B cell (primary cell): ENCODE measurements around the gene SLC6A20. TPM values are rescaled to one million over a fixed set of nuclear protein-coding genes. Genes with fewer than 3 reads are reported as not detected.

Experiments used
- ATAC-seq: fragments of 200-7000 bp; cut with Tn5 transposase; one replicate; pipeline ENCODE4 v1.10.0; 2021; ENCODE audit warnings: low read depth, mild to moderate bottlenecking, moderate number of reproducible peaks, moderate library complexity
- CTCF ChIA-PET: fragments of 350-600 bp; sonication (Branson Sonifier 250); formaldehyde crosslinking; loops from one replicate; lab custom pipeline; 2021; ENCODE audit warnings: antibody characterized with exemption, inconsistent platforms; lab: Charles Lee
- POLR2A ChIA-PET: fragments of 350-600 bp; sonication (Branson Sonifier 250); formaldehyde crosslinking; loops from one replicate; lab custom pipeline; 2021; ENCODE audit warnings: antibody characterized with exemption; lab: Charles Lee
- DNase-seq: peaks from one replicate; pipeline ENCODE4 v3.0.0; 2013
- H2AFZ ChIP-seq: 2 replicates; pipeline ENCODE4 v1.6.1; 2012; ENCODE audit warnings: mild to moderate bottlenecking, low read depth, low read length; ENCODE audit not compliant: insufficient read depth, poor library complexity, severe bottlenecking
- H3K27ac ChIP-seq, 2 donors: 1 replicate in 1 of 2; 2 replicates in 1 of 2; pipeline ENCODE4 v1.5.1; 2012 to 2013; ENCODE audit warnings: low read length in 2 of 2, mild to moderate bottlenecking in 2 of 2, moderate library complexity in 1 of 2
- H3K27me3 ChIP-seq, 4 experiments: fragments of 200-600 bp in 1 of 4; sonication (generic) in 1 of 4; replicated peaks in 1 of 4; 1 replicate in 2 of 4; 2 replicates in 2 of 4; pipeline versions ENCODE4 v1.6.1 to v1.7.0; 2013 to 2016; ENCODE audit warnings: low read length in 3 of 4, mild to moderate bottlenecking in 2 of 4, mixed read lengths in 1 of 4, moderate library complexity in 1 of 4; ENCODE audit not compliant: insufficient read depth in 4 of 4, control insufficient read depth in 3 of 4; ENCODE audit errors: control extremely low read depth in 1 of 4
- H3K36me3 ChIP-seq, 2 experiments: replicated peaks in 1 of 2; 1 replicate in 1 of 2; 2 replicates in 1 of 2; pipeline versions ENCODE4 v1.6.1 to v1.7.1; 2013; ENCODE audit warnings: low read length in 1 of 2; ENCODE audit not compliant: insufficient read depth in 2 of 2, control insufficient read depth in 1 of 2; ENCODE audit errors: control extremely low read depth in 1 of 2, extremely low read depth in 1 of 2
- H3K4me1 ChIP-seq, 2 donors: fragments of 200-600 bp in 1 of 2; sonication (generic) in 1 of 2; 1 replicate in 1 of 2; 2 replicates in 1 of 2; pipeline versions ENCODE4 v1.5.1 to v1.6.1; 2013 to 2017; ENCODE audit warnings: low read length in 2 of 2; ENCODE audit not compliant: control insufficient read depth in 2 of 2, insufficient read depth in 2 of 2
- H3K4me2 ChIP-seq: replicated peaks from 2 replicates; pipeline ENCODE3; 2012; ENCODE audit warnings: mild to moderate bottlenecking, low read depth, low read length; ENCODE audit not compliant: poor library complexity, severe bottlenecking
- H3K4me3 ChIP-seq, 5 experiments: fragments of 200-600 bp in 1 of 5; sonication (generic) in 1 of 5; 1 replicate in 3 of 5; 2 replicates in 2 of 5; pipeline versions ENCODE4 v1.5.1 to v1.7.0; 2011 to 2016; ENCODE audit warnings: low read length in 4 of 5, mild to moderate bottlenecking in 4 of 5, low read depth in 2 of 5, control low read depth in 1 of 5, moderate library complexity in 1 of 5; ENCODE audit not compliant: insufficient read depth in 1 of 5; ENCODE audit errors: control extremely low read depth in 1 of 5, extremely low read depth in 1 of 5
- H3K79me2 ChIP-seq: fragments of 200-600 bp; sonication (generic); one replicate; pipeline ENCODE4 v1.6.0; 2016; ENCODE audit warnings: low read length; ENCODE audit not compliant: control insufficient read depth, insufficient read depth
- H3K9ac ChIP-seq: fragments of 200-600 bp; sonication (generic); 2 replicates; pipeline ENCODE4 v1.6.1; 2017; ENCODE audit warnings: mild to moderate bottlenecking, low read length, moderate library complexity
- H3K9me3 ChIP-seq, 3 donors: one replicate each; pipeline versions ENCODE4 v1.6.1 to v1.7.1; 2013; ENCODE audit warnings: low read length in 2 of 3; ENCODE audit not compliant: control insufficient read depth in 2 of 3, insufficient read depth in 1 of 3; ENCODE audit errors: control extremely low read depth in 1 of 3
- H4K20me1 ChIP-seq: 2 replicates; pipeline ENCODE4 v1.6.0; 2012; ENCODE audit warnings: mild to moderate bottlenecking, low read length; ENCODE audit not compliant: insufficient read depth, control insufficient read depth, poor library complexity, severe bottlenecking
- H3K27ac Mint-ChIP-seq: one replicate; pipeline ENCODE4 v1.8.0; 2021; ENCODE audit warnings: mixed read lengths
- H3K27me3 Mint-ChIP-seq: one replicate; pipeline ENCODE4 v1.8.0; 2021; ENCODE audit warnings: mixed read lengths
- H3K4me1 Mint-ChIP-seq: one replicate; pipeline ENCODE4 v1.8.0; 2021; ENCODE audit warnings: mixed read lengths
- H3K4me3 Mint-ChIP-seq: one replicate; pipeline ENCODE4 v1.8.0; 2021; ENCODE audit warnings: mixed read lengths
- H3K9me3 Mint-ChIP-seq: one replicate; pipeline ENCODE4 v1.8.0; 2022; ENCODE audit warnings: mixed read lengths; ENCODE audit not compliant: insufficient read depth
- CTCF ChIP-seq: fragments of 200-600 bp; IDR thresholded peaks from one replicate; pipeline ENCODE4 v1.8.0; 2022; ENCODE audit warnings: antibody characterized with exemption, mild to moderate bottlenecking
- EZH2 ChIP-seq: IDR thresholded peaks from 2 replicates; pipeline ENCODE4 v1.6.1; 2012; ENCODE audit warnings: borderline replicate concordance, low read depth, mild to moderate bottlenecking, moderate library complexity, low read length; ENCODE audit not compliant: insufficient read depth, poor library complexity, severe bottlenecking
- WGBS: methylation state at CpG from one replicate; pipeline ENCODE4 v1.1.5; 2013; ENCODE audit warnings: missing lambda C conversion rate; ENCODE audit not compliant: insufficient coverage; 5-methylcytosine and 5-hydroxymethylcytosine counted together
- intact Hi-C: fragments of 100-400 bp; cut with micrococcal nuclease; formaldehyde crosslinking; loops from one replicate; pipeline ENCODE4 v1.10.0; 2022
- polyA plus RNA-seq: library from polyadenylated mRNA; depleted of rRNA; stranded (reverse); fragments of >200 nt; gene quantifications from 2 replicates; pipeline ENCODE4 v1.2.3, GENCODE V29; 2012
- total RNA-seq, 2 donors: library from RNA; stranded (reverse); fragments of 120-200 nt in 1 of 2; gene quantifications; 1 replicate in 1 of 2; 2 replicates in 1 of 2; pipeline versions ENCODE4 v1.2.3 to v1.2.4, GENCODE V29; 2013 to 2022

SLC6A20 gene
- total and polyA plus RNA-seq, 2 donors (not counting 1 experiment from before 2014, with no cell fraction given): 0.32 TPM; not detected in 1

DNA sequence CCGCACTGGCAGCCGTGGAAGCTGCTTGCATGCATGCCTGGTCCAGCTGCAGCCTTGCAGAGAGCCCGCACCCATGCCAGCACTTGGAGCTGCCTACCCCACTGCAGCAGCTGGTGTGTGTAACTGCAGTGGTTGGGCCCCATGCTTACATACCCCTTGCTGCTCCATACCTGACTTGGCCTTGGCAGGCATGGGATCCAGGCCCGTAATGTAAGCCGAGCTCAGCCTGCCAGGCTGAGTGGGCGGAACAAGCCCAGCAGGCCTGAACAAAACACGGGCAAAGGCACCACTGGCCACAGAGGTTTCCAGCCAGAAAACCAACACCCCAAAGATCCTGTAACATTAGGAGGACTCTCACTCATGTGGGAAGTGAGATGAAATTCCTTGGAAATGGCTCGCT is 48.3 kb downstream of the SLC6A20 start:
- ChIA-PET CTCF (interaction anchor here (0.6 kb wide), 1 partner anchor 88 kb away, joined by 3 read pairs; no protein-coding TSS in a partner anchor), POLR2A (no interaction called here)
- Histone ChIP-seq H2AFZ (no peak overlapping the region), H3K4me2 (no peak overlapping the region), H4K20me1 (no peaks in the 10 kb centered on the region), H3K27me3 (no peaks in the 10 kb centered on the region), H3K9me3 (no peaks in the 10 kb centered on the region), H3K79me2 (no peaks in the 10 kb centered on the region), H3K27ac (no peak overlapping the region), H3K4me3 (no peak overlapping the region), H3K36me3 (peaks cover 0 to 23% of the 10 kb centered on the region in 2 experiments), H3K9ac (no peak overlapping the region), H3K4me1 (no peaks in the 10 kb centered on the region)
- Mint-ChIP-seq H3K27ac (no peak overlapping the region), H3K4me3 (no peak overlapping the region), H3K27me3 (no peaks in the 10 kb centered on the region), H3K9me3 (no peaks in the 10 kb centered on the region), H3K4me1 (peaks cover 2% of the 10 kb centered on the region)
- intact Hi-C loops: no loop called here
- WGBS: 93% methylated on average over 5 of the region's 8 CpGs
- no peak for DNase-seq
- no peak for ATAC-seq
- TF ChIP-seq EZH2 (no peak), CTCF (no peak)

DNA sequence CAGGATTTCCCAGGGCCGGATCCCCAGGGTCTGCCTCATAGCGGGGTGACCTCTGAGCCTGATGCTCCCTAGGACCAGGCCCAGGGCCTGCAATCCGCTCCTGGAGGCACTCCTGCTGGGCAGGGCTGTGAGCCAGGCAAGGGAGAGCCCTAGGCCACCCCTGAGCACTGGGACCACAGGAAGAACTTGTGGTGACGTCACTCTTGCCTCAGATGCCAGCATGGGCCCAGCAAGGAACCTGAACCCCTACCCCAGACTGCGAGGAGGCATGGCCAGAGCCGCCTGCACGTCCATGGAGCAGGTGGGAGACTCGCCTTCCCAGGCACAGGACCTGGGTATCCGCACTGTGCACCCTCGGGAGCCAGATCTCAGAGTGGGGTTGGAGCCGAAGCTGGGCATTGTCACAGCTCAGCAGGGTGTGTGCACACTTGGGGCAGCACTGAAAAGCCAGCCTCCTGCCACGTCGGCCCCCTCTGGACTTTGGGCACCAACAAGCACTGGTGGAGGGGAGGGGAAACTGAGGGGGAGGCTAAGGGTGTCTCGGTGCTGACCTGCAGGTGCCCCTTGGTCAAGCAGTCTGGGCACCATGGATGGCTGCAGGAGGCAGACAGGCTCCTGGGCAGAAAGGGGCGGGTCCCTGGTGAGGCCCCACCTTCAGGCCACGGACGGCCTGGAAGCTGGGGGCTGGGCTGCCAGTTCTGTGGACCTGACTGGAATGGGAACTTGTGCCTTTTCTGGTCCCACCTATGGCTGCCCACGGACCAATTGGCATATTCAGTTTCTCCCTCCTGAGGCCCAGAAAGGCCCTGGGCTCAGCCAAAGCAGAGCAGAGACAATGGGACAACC is 49.3 kb downstream of the SLC6A20 start:
- H3K9ac ChIP-seq: no peak overlapping the region
- H3K27ac ChIP-seq: no peak overlapping the region
- ATAC-seq (no peak), DNase-seq (no peak)
- H3K4me3 ChIP-seq: no peak overlapping the region
- no peaks in the 10 kb centered on the region for H3K27me3 Mint-ChIP-seq
- no peak overlapping the region for H3K4me2 ChIP-seq
- H3K27me3 ChIP-seq: no peaks in the 10 kb centered on the region
- ChIA-PET POLR2A (no interaction called here), CTCF (no interaction called here)
- H3K9me3 ChIP-seq: no peaks in the 10 kb centered on the region
- peaks cover 0 to 23% of the 10 kb centered on the region in 2 experiments for H3K36me3 ChIP-seq
- H2AFZ ChIP-seq: no peak overlapping the region
- H4K20me1 ChIP-seq: no peaks in the 10 kb centered on the region
- TF ChIP-seq EZH2 (no peak), CTCF (no peak)
- no peak overlapping the region for H3K27ac Mint-ChIP-seq
- H3K4me1 Mint-ChIP-seq: peaks cover 8% of the 10 kb centered on the region
- H3K9me3 Mint-ChIP-seq: no peaks in the 10 kb centered on the region
- H3K4me1 ChIP-seq: peaks cover 5% of the 10 kb centered on the region in 2 donors
- 96% methylated on average over 18 of the region's 18 CpGs for WGBS
- H3K79me2 ChIP-seq: no peaks in the 10 kb centered on the region
- H3K4me3 Mint-ChIP-seq: no peak overlapping the region
- intact Hi-C loops: no loop called here
